Prostate gland (tissue), 2 donors: ENCODE measurements around the gene LILRB4.

Source experiments
- POLR2A ChIP-seq: fragments of 450-650 bp; IDR thresholded peaks from one replicate; pipeline ENCODE4 v1.6.1; 2016; ENCODE audit warnings: antibody characterized with exemption, mild to moderate bottlenecking
- TF ChIP-seq, protein P1 (sequence below), 4 experiments: fragments of 200-600 bp in 2 of 4; fragments of 450-650 bp in 2 of 4; sonication (generic) in 2 of 4; IDR thresholded peaks; 1 replicate in 3 of 4; 2 replicates in 1 of 4; pipeline ENCODE4 v1.5.1; 2016 to 2019; ENCODE audit warnings: antibody characterized with exemption in 4 of 4, mild to moderate bottlenecking in 2 of 4, moderate library complexity in 2 of 4

DNA sequence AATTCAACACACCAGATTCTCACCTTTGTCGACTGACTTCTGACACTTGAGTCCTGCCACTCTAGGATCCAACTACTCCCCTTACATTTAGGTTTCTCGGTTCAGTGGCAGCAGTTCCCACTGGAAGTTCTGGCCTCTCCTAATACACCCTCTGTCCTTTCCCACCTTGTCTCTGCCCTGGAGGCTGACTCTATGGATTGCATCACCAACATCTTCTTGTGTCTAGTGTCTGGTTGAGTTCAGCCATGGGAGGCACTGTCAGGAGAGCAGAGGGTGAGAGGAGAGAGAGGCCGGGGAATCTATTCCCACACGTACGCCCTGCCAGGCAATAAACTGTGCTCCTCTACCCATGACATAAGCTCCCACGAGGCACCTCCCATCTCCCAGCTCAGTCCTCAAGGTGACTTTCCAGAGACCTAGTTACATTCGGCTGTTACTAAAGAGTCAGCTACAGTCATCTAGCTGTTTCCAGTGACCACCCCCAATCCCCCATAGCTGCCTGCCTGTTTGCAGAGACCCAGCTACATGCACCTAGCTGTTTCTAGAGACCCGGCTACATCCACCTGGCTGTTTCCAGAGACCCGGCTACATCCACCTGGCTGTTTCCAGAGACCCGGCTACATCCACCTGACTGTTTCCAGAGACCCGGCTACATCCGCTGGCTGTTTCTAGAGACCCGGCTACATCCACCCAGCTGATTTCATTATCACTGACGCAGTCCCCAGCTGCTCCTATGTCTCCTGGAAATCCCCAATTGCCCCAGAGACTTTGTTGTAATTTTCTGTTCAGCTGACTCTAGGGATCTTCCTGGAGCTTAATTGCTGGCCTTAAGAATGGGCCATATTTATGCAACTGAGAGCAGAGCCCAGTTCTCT is 8.1 kb upstream of the LILRB4 start:
- TF ChIP-seq, protein P1, sequence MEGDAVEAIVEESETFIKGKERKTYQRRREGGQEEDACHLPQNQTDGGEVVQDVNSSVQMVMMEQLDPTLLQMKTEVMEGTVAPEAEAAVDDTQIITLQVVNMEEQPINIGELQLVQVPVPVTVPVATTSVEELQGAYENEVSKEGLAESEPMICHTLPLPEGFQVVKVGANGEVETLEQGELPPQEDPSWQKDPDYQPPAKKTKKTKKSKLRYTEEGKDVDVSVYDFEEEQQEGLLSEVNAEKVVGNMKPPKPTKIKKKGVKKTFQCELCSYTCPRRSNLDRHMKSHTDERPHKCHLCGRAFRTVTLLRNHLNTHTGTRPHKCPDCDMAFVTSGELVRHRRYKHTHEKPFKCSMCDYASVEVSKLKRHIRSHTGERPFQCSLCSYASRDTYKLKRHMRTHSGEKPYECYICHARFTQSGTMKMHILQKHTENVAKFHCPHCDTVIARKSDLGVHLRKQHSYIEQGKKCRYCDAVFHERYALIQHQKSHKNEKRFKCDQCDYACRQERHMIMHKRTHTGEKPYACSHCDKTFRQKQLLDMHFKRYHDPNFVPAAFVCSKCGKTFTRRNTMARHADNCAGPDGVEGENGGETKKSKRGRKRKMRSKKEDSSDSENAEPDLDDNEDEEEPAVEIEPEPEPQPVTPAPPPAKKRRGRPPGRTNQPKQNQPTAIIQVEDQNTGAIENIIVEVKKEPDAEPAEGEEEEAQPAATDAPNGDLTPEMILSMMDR (IDR thresholded peaks at IDR 0.05) = no peak
- TF ChIP-seq POLR2A = no peak
